ENCODE measurements around the gene CDK5R2.

DNA sequence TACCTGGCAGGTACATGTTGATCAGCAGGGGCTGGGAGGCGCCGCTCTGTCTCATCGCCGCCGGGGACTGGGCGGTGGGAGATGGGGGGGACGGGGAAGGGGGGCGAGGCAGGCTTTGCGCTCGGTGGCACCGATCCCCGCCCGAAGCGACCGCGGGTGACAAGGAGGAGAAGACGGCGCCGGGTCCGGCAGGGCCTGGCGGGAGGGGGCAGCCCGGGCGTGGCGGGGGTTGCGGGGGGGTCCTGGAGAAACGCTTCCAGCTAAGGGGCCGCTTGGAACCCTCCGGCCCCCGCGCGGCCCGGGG, 25.5 kb downstream of the CDK5R2 start, which contains the start of gene FEV:
- TF ChIP-seq, protein P1, sequence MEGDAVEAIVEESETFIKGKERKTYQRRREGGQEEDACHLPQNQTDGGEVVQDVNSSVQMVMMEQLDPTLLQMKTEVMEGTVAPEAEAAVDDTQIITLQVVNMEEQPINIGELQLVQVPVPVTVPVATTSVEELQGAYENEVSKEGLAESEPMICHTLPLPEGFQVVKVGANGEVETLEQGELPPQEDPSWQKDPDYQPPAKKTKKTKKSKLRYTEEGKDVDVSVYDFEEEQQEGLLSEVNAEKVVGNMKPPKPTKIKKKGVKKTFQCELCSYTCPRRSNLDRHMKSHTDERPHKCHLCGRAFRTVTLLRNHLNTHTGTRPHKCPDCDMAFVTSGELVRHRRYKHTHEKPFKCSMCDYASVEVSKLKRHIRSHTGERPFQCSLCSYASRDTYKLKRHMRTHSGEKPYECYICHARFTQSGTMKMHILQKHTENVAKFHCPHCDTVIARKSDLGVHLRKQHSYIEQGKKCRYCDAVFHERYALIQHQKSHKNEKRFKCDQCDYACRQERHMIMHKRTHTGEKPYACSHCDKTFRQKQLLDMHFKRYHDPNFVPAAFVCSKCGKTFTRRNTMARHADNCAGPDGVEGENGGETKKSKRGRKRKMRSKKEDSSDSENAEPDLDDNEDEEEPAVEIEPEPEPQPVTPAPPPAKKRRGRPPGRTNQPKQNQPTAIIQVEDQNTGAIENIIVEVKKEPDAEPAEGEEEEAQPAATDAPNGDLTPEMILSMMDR (IDR thresholded peaks at IDR 0.05), result no peak
- no peak for TF ChIP-seq POLR2A (IDR thresholded peaks at IDR 0.05)

Measured in prostate gland (tissue), 2 donors.